Ectodermal cell (in vitro differentiated cells): ENCODE data around the gene ARID4B.
"Not testable (repeated sequence)": the region's sequence is repeated elsewhere in the genome, so short reads cannot be mapped to it uniquely, and the experiment has no call there.

Experiments used
- H3K27ac ChIP-seq: 2 replicates; pipeline ENCODE4 v1.7.0; 2013; ENCODE audit warnings: mild to moderate bottlenecking, low read depth, low read length; ENCODE audit not compliant: insufficient read depth, poor library complexity, severe bottlenecking
- H3K27me3 ChIP-seq: 2 replicates; pipeline ENCODE4 v1.7.0; 2013; ENCODE audit warnings: mild to moderate bottlenecking, low read length; ENCODE audit not compliant: insufficient read depth, control insufficient read depth, poor library complexity, severe bottlenecking
- H3K36me3 ChIP-seq: one replicate; pipeline ENCODE4 v1.7.0; 2013; ENCODE audit warnings: low read length; ENCODE audit not compliant: control insufficient read depth, insufficient read depth
- H3K4me1 ChIP-seq: one replicate; pipeline ENCODE4 v1.7.0; 2013; ENCODE audit warnings: low read length; ENCODE audit not compliant: control insufficient read depth, insufficient read depth
- H3K4me3 ChIP-seq: 2 replicates; pipeline ENCODE4 v1.7.0; 2013; ENCODE audit warnings: low read depth, low read length, control low read depth; ENCODE audit not compliant: insufficient read depth
- H3K9me3 ChIP-seq: 2 replicates; pipeline ENCODE4 v1.7.0; 2013; ENCODE audit warnings: mild to moderate bottlenecking, low read length, moderate library complexity; ENCODE audit not compliant: control insufficient read depth
- WGBS, 2 experiments: methylation state at CpG; one replicate each; pipeline ENCODE4 v1.1.7; 2013; ENCODE audit warnings: missing lambda C conversion rate in 2 of 2; 5-methylcytosine and 5-hydroxymethylcytosine counted together

Gene ARID4B

DNA sequence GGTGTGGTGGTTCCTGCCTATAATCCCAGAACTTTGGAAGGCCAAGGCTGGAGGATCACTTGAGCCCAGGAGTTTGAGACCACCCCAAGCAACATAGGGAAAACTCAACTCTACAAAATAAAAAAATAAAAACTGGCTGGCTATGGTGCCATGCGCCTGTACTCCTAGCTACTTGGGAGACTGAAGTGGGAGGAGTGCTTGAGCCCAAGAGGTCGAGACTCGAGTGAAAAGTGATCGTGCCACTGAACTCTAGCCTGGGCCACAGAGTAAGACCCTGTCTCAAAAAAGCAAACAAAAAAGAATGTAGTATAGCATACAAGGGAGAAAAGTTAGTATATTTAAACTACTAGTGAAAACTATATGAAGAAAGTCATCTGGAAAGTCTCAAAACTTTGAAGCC lies 66.7 kb downstream of the ARID4B start:
- H3K9me3 ChIP-seq: no peaks in the 10 kb centered on the region
- H3K27me3 ChIP-seq: no peaks in the 10 kb centered on the region
- H3K4me1 ChIP-seq: no peaks in the 10 kb centered on the region
- peaks cover 14% of the 10 kb centered on the region for H3K36me3 ChIP-seq
- H3K27ac ChIP-seq: no peak overlapping the region
- no peak overlapping the region for H3K4me3 ChIP-seq
- WGBS, 2 experiments: 86 to 90% methylated on average over 4 of the region's 4 CpGs

DNA sequence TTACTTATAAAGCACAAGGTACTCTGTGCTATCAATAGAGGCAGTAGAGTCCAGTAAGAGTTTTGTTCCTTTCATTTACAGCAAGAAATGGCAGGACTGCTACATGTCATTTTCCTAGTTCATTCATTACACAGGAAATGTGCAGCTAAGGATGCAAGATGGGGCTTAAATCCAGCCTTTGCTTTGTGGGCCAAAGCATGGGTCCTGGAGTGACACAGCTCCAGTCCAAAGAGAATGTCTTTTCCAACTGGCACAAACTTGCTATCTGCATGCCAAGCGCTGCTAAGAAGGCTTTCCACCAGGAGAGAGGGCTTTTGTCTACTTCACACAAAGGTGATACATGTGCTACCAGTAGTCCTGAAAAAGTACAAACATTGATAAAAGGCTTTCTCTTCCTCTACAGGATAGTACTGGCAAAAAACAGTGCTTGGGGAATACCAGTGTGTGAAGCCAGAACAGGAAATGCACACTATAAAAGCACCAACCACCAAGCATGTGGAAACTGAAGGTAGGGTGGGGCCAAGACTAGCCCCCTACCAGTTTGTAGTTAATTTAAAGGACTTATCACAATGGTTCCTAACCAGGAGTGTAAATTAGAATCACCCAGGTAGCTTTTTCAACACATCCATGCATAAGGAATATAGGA lies 68.7 kb downstream of the ARID4B start:
- Histone ChIP-seq H3K36me3 (peaks cover 14% of the 10 kb centered on the region), H3K27me3 (no peaks in the 10 kb centered on the region), H3K4me3 (no peak overlapping the region), H3K27ac (no peak overlapping the region), H3K9me3 (no peaks in the 10 kb centered on the region), H3K4me1 (no peaks in the 10 kb centered on the region)
- 93 to 100% methylated on average over 1 of the region's 1 CpG for WGBS, 2 experiments

DNA sequence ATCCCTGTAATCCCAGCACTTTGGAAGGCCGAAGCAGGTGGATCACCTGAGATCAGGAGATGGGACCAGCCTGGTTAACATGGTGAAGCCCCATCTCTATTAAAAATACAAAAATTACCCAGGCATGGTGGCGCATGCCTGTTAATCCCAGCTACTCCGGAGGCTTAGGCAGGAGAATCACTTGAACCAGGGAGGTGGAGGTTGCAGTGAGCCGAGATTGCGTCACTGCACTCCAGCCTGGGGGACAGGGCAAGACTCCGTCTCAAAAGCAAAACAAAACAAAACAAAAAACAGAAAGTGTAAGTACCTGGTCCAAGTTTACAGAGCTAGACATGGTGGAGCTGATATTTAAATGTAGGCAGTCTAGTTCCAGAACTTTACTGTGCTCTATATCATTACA lies 69.9 kb downstream of the ARID4B start:
- peaks cover 14% of the 10 kb centered on the region for H3K36me3 ChIP-seq
- H3K4me1 ChIP-seq, H3K27ac ChIP-seq, H3K27me3 ChIP-seq, H3K4me3 ChIP-seq, H3K9me3 ChIP-seq: not testable (repeated sequence)
- WGBS, 2 experiments: 96 to 98% methylated on average over 5 to 6 of the region's 6 CpGs

DNA sequence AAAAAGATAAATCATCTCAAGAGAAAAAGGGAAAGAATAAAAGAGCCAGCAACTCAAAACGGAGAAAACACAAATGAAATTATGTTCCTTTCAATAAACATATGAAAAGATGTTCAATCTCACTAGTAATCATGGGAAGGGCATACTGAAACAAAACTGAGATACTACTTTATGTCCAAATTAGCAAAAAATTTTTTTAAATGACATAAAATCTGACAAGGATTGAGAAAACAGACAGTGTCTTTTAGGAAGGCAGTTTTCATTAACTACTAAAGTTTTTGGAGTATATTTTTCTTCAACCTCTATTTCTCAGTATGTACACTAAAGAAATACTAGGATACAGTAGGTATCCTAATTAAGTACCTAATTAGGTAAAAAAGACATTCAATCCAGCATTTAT lies 73.3 kb downstream of the ARID4B start:
- Histone ChIP-seq H3K27me3 (no peaks in the 10 kb centered on the region), H3K4me1 (no peaks in the 10 kb centered on the region), H3K4me3 (no peak overlapping the region), H3K36me3 (peaks cover 17% of the 10 kb centered on the region), H3K9me3 (no peaks in the 10 kb centered on the region), H3K27ac (no peak overlapping the region)
- WGBS, 2 experiments: 100% methylated on average over 1 of the region's 1 CpG; no CpG with 5 or more reads in 1 of the 2 experiments

DNA sequence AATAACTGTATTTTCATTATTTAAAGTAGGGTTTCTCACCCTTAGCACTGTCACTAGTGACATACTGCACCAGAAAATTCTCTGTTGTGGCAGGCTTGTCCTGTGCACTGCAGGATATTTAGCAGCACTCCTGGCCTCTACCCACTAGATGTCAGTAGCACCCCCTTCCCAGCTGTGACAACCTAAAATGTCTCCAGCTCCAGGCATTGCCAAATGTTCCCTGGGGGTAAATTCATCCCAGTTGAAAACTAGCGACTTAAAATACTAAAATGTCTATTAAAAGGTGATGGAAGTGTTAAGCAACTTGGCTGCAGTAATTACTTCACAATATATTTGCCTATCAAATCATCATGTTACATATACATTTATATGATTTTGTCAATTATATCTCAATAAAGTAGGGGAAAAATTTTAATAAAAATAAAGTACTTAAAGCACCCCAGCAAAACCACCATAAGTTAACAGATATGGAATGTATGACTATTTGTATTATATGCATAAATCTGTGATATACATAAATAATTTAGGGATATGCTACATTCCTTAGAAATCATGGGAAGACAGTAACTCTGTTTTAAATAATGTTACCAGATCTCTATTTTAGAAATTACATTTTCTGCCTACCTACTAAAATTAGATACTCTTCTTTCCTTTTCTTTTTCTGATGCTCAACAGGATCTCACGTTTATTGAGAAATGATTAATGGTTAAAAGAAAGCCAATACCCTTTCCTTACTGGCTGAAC lies 74.6 kb downstream of the ARID4B start:
- Histone ChIP-seq H3K27me3 (no peaks in the 10 kb centered on the region), H3K36me3 (peaks cover 9% of the 10 kb centered on the region), H3K9me3 (no peaks in the 10 kb centered on the region), H3K4me3 (no peak overlapping the region), H3K4me1 (no peaks in the 10 kb centered on the region), H3K27ac (no peak overlapping the region)
- 22% methylated on average over 1 of the region's 2 CpGs; no CpG with 5 or more reads in 1 of the 2 experiments for WGBS, 2 experiments

DNA sequence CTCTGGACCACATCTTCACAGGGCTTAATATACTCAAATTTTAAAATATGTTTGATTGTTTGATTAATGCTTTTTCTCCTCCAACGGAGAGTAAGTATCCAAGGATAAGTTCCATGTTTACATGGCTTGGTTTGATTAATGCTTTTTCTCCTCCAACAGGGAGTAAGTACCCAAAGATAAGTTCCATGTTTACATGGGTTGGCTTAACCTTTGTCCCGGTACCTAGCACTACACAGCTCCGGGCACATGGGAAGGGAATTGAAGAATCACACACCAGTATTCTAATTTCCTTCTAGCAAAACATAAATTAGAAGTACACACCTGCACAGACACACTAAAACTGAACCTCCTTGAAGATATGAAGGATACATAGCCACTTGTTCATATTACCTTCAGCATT lies 77.5 kb downstream of the ARID4B start:
- Histone ChIP-seq H3K27me3 (no peaks in the 10 kb centered on the region), H3K4me3 (no peak overlapping the region), H3K36me3 (peaks cover 13% of the 10 kb centered on the region), H3K27ac (no peak overlapping the region), H3K9me3 (no peaks in the 10 kb centered on the region), H3K4me1 (no peaks in the 10 kb centered on the region)
- WGBS, 2 experiments: 97 to 100% methylated on average over 3 of the region's 3 CpGs

DNA sequence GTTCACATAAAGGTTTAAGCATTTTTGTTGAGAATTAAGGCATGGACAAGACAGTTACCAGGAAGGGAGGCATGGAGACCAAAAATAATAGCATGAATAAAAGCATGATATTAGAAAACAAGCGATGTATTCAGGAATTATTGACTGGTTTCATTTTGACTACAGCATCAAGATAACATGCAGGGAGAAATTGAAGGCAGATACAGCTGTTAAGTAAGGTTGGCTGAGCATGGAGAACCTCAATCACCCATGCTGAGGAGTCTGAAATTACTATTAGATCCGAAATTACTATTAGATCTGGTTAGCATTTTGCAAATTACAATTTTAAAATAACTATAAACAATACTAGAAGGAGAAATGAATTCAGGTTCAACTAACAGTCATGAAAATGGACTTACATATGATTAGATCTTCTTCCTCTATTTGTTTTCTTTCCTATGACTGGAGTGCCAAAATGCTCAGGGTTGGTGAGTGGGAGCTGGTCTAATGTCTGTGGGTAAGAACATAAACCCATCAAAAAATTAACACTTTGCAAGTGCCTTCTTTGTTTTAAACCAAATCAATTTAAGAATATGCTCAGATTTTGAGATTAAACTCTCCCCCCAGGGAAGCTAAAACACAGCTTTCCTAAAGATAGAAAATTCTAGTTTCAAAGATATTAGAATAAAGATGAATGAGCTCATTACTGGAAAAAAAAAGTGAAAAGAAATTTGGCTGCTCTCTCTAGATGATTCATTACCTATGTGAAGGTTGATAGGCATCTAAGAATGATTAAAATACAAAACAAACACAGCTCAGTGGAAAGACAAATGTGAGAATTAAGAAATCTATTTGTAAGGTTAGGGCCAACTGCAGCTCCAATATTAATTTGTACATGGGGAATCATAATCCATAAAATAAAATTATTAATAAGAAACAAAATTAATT lies 81.7 kb downstream of the ARID4B start:
- Histone ChIP-seq H3K27ac (peak overlapping the region; percentile 16), H3K36me3 (peaks cover 7% of the 10 kb centered on the region), H3K9me3 (no peaks in the 10 kb centered on the region), H3K4me1 (no peaks in the 10 kb centered on the region), H3K4me3 (no peak overlapping the region), H3K27me3 (no peaks in the 10 kb centered on the region)
- WGBS, 2 experiments: 97 to 100% methylated on average over 1 to 2 of the region's 2 CpGs

DNA sequence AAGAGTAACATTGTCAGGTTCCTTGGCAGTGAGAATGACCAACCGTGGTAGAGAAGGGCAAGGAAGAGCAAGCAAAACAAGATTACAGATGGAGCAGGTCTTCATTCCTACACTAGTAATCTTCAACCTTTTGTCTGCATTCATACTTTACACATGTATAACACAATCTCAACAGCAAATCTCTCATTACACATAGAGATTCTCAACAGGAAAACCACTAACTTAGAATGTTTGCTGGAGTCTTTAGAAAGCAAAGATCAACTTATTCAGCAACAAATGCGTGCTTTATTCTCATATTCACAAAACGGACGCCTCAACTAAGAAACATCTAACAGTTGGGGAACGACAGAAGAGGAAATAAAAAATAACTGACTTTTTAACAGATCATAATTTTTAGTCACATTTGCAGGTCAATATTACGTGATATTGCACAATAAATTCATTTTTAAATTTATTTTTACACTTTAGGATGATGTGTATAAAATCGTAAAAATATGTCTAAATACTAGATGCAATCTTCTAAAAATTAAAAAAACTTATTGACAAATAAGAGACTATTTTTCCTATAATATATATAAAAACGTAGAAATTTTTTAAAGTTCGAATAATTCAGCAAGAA lies 82.9 kb downstream of the ARID4B start:
- peaks cover 7% of the 10 kb centered on the region for H3K36me3 ChIP-seq

DNA sequence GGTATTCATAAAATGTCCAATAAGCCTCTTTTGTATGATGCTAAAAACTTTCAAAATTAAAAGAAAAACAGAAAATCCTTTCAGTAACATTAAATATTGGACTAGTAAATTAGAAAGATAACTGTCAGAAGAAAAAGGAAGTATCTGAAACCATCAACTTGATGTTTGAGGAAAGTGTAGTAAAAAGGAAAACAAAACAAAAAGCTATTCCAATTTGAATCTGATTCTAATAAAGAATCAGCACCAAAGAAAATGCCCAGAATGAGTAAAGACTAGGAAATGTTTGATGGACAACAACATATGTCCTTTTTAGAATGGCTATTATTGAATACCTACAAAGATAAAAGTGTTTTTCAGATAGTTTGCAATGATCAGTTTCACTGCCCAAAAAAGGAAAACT lies 87.0 kb downstream of the ARID4B start:
- Histone ChIP-seq H3K4me1 (no peaks in the 10 kb centered on the region), H3K27me3 (no peaks in the 10 kb centered on the region), H3K9me3 (no peaks in the 10 kb centered on the region), H3K36me3 (peaks cover 7% of the 10 kb centered on the region), H3K27ac (no peak overlapping the region), H3K4me3 (no peak overlapping the region)

More for the DNA sequence above, 82.9 kb downstream of the ARID4B start:
- no peaks in the 10 kb centered on the region for H3K4me1 ChIP-seq
- no peak overlapping the region for H3K4me3 ChIP-seq
- H3K9me3 ChIP-seq: no peaks in the 10 kb centered on the region
- H3K27ac ChIP-seq: no peak overlapping the region
- no peaks in the 10 kb centered on the region for H3K27me3 ChIP-seq
- 96 to 97% methylated on average over 5 of the region's 9 CpGs for whole genome bisulfite sequencing, 2 experiments
